ENCODE results near the gene OR52H1.

OR52H1 gene

DNA sequence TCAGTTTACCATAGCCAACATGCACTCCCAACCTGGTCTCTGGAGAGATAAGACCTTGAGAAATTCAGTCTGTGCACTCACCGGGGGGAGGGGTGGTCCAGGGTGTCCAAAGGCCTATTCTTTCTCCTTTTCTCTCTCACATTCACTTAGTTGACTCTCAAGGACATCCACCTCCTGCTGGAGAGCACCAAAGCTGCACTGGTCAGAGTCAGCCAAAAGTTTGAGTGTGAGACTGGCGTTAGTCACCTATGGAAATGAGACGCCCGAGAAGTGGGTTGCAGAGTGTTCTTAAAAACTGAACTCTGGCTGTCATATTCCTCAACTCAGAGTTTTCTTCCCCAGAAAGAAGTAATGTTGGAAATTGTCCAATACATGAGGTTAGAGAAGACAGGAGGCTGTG, 26.8 kb downstream of the OR52H1 start (continued):
- TF ChIP-seq, protein P1, sequence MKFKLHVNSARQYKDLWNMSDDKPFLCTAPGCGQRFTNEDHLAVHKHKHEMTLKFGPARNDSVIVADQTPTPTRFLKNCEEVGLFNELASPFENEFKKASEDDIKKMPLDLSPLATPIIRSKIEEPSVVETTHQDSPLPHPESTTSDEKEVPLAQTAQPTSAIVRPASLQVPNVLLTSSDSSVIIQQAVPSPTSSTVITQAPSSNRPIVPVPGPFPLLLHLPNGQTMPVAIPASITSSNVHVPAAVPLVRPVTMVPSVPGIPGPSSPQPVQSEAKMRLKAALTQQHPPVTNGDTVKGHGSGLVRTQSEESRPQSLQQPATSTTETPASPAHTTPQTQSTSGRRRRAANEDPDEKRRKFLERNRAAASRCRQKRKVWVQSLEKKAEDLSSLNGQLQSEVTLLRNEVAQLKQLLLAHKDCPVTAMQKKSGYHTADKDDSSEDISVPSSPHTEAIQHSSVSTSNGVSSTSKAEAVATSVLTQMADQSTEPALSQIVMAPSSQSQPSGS (tag by site-specific recombination; IDR thresholded peaks at IDR 0.05; ENCODE audit: low read depth) = no peak

DNA sequence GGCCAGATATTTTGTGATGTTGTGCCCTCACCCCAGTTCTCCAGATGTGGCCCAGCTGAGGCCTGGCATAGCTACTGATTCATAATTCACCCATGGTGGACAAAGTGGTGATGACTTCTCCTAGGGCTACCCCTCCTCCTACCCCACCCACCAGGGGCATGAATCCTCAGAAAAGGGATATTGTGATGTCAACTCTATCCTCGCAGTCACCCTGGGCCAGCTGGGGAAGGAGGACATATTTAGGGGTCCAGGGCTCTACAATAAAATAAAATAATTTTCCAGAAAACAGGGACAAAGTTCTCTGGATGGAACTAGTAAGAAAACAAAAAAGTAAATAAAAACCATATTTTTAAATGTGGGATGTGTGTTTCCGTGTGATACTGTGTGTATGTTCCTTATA, 31.7 kb downstream of the OR52H1 start, which contains the start of gene UBQLNL:
UBQLNL (minus strand) TSS at position 101 of the 400 bp plus-strand sequence. CDS start 258 bp downstream, outside the sequence.
- CTCF ChIA-PET = interaction anchor here (0.5 kb wide), 1 partner anchor 1296 kb away, joined by 3 read pairs; no protein-coding TSS in a partner anchor
- Histone ChIP-seq H3K36me3 (ENCODE audit: control insufficient read depth in 2 of 2, insufficient read depth in 1 of 2, low read length in 2 of 2) (no peaks in the 10 kb centered on the region), H3K27ac (ENCODE audit: extremely low read depth, low read depth, low read length) (no peak within 1 kb of the TSS), H3K4me1 (ENCODE audit: control insufficient read depth, insufficient read depth, low read length) (no peaks in the 10 kb centered on the region), H3K4me3 (ENCODE audit: low read depth, low read length) (no peak within 1 kb of the TSS), H3K9me3 (ENCODE audit: control insufficient read depth, insufficient read depth, low read depth, low read length) (no peaks in the 10 kb centered on the region)
- POLR2A ChIA-PET = no interaction called here
- TF ChIP-seq ZNF404 (tag by site-specific recombination; IDR thresholded peaks at IDR 0.05) = no peak
- TF ChIP-seq, protein P2, sequence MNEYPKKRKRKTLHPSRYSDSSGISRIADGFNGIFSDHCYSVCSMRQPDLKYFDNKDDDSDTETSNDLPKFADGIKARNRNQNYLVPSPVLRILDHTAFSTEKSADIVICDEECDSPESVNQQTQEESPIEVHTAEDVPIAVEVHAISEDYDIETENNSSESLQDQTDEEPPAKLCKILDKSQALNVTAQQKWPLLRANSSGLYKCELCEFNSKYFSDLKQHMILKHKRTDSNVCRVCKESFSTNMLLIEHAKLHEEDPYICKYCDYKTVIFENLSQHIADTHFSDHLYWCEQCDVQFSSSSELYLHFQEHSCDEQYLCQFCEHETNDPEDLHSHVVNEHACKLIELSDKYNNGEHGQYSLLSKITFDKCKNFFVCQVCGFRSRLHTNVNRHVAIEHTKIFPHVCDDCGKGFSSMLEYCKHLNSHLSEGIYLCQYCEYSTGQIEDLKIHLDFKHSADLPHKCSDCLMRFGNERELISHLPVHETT (tag by site-specific recombination; IDR thresholded peaks at IDR 0.05) = no peak
- TF ChIP-seq, protein P3, sequence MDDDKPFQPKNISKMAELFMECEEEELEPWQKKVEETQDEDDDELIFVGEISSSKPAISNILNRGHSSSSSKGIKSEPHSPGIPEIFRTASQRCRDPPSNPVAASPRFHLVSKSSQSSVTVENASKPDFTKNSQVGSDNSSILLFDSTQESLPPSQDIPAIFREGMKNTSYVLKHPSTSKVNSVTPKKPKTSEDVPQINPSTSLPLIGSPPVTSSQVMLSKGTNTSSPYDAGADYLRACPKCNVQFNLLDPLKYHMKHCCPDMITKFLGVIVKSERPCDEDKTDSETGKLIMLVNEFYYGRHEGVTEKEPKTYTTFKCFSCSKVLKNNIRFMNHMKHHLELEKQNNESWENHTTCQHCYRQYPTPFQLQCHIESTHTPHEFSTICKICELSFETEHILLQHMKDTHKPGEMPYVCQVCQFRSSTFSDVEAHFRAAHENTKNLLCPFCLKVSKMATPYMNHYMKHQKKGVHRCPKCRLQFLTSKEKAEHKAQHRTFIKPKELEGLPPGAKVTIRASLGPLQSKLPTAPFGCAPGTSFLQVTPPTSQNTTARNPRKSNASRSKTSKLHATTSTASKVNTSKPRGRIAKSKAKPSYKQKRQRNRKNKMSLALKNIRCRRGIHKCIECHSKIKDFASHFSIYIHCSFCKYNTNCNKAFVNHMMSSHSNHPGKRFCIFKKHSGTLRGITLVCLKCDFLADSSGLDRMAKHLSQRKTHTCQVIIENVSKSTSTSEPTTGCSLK (tag by site-specific recombination; IDR thresholded peaks at IDR 0.05) = no peak
- TF ChIP-seq ZNF654 (tag by site-specific recombination; IDR thresholded peaks at IDR 0.05; ENCODE audit: low read depth) = no peak
- TF ChIP-seq, protein P4, sequence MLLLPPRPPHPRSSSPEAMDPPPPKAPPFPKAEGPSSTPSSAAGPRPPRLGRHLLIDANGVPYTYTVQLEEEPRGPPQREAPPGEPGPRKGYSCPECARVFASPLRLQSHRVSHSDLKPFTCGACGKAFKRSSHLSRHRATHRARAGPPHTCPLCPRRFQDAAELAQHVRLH (tag by site-specific recombination; IDR thresholded peaks at IDR 0.05) = no peak
- no peak for TF ChIP-seq ZNF311 (tag by site-specific recombination; IDR thresholded peaks at IDR 0.05; ENCODE audit: borderline replicate concordance)
- no peak for TF ChIP-seq ZNF549 (tag by site-specific recombination; IDR thresholded peaks at IDR 0.05)
- TF ChIP-seq ZNF324 (tag by site-specific recombination; IDR thresholded peaks at IDR 0.05) = no peak
- TF ChIP-seq ZNF501 (tag by site-specific recombination; IDR thresholded peaks at IDR 0.05) = no peak
- TF ChIP-seq ZBTB8A (tag by site-specific recombination; IDR thresholded peaks at IDR 0.05) = no peak
- no peak for TF ChIP-seq KLF7 (tag by site-specific recombination; IDR thresholded peaks at IDR 0.05; ENCODE audit: borderline replicate concordance)
- no peak for TF ChIP-seq ZNF521 (tag by site-specific recombination; IDR thresholded peaks at IDR 0.05)
- TF ChIP-seq ZNF530 (tag by site-specific recombination; IDR thresholded peaks at IDR 0.05; ENCODE audit: low read depth) = no peak
- TF ChIP-seq ZNF514 (tag by site-specific recombination; IDR thresholded peaks at IDR 0.05) = no peak
- TF ChIP-seq, protein P5, sequence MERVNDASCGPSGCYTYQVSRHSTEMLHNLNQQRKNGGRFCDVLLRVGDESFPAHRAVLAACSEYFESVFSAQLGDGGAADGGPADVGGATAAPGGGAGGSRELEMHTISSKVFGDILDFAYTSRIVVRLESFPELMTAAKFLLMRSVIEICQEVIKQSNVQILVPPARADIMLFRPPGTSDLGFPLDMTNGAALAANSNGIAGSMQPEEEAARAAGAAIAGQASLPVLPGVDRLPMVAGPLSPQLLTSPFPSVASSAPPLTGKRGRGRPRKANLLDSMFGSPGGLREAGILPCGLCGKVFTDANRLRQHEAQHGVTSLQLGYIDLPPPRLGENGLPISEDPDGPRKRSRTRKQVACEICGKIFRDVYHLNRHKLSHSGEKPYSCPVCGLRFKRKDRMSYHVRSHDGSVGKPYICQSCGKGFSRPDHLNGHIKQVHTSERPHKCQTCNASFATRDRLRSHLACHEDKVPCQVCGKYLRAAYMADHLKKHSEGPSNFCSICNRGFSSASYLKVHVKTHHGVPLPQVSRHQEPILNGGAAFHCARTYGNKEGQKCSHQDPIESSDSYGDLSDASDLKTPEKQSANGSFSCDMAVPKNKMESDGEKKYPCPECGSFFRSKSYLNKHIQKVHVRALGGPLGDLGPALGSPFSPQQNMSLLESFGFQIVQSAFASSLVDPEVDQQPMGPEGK (tag by site-specific recombination; IDR thresholded peaks at IDR 0.05) = no peak
- TF ChIP-seq, protein P6, sequence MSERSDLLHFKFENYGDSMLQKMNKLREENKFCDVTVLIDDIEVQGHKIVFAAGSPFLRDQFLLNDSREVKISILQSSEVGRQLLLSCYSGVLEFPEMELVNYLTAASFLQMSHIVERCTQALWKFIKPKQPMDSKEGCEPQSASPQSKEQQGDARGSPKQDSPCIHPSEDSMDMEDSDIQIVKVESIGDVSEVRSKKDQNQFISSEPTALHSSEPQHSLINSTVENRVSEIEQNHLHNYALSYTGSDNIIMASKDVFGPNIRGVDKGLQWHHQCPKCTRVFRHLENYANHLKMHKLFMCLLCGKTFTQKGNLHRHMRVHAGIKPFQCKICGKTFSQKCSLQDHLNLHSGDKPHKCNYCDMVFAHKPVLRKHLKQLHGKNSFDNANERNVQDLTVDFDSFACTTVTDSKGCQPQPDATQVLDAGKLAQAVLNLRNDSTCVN (tag by site-specific recombination; optimal IDR thresholded peaks at IDR 0.05) = no peak
- no peak for TF ChIP-seq ZNF423 (tag by site-specific recombination; IDR thresholded peaks at IDR 0.05)
